GM21390 (cell line): Measurements from ENCODE around the gene VPS51.

Experiments used
- ATAC-seq: cut with Tn5 transposase; IDR thresholded peaks from one replicate; pipeline ENCODE4 v1.9.1; 2021; ENCODE audit not compliant: unreplicated experiment

VPS51 gene

GRCh38 chr11:65160643-65161042, 64.6 kb downstream of the VPS51 start:
- no peak for ATAC-seq
